Measurements from ENCODE around the gene UBE2G2. TPM values are rescaled to one million over a fixed set of nuclear protein-coding genes. Genes with fewer than 3 reads are reported as not detected.

Gene UBE2G2
- total and polyA plus RNA-seq, 2 donors (not counting 3 experiments of a cell fraction or from before 2014, with no cell fraction given), result 95.0 to 114 TPM

- ChIA-PET CTCF (interaction anchor here (1.0 to 1.7 kb wide), 4 partner anchors 9 to 62 kb away, joined by 3 to 6 read pairs (median 4); no protein-coding TSS in a partner anchor), POLR2A (no interaction called here)
- Histone ChIP-seq H3K79me2 (ENCODE audit: control insufficient read depth, insufficient read depth, low read length) (no peaks in the 10 kb centered on the region), H3K27ac (ENCODE audit: insufficient read depth, low read depth, low read length) (no peak overlapping the region), H3K4me3 (replicated peaks in 1 of 3; ENCODE audit: insufficient read depth in 1 of 3, low read depth in 1 of 3, low read length in 3 of 3) (no peak overlapping the region), H3K9ac (replicated peaks; ENCODE audit: extremely low read depth, insufficient read depth, low read length) (no peak overlapping the region), H4K20me1 (replicated peaks; ENCODE audit: control insufficient read depth, extremely low read depth, insufficient read depth, low read length) (no peaks in the 10 kb centered on the region), H3K36me3 (ENCODE audit: control insufficient read depth in 2 of 2, extremely low read depth in 1 of 2, insufficient read depth in 2 of 2, low read length in 2 of 2) (no peaks in the 10 kb centered on the region), H3K9me1 (replicated peaks; ENCODE audit: control insufficient read depth, extremely low read depth, insufficient read depth, low read length) (no peaks in the 10 kb centered on the region), H3K4me1 (ENCODE audit: control insufficient read depth, extremely low read depth, insufficient read depth, low read length) (no peaks in the 10 kb centered on the region), H3K27me3 (ENCODE audit: control insufficient read depth in 2 of 2, insufficient read depth in 2 of 2, low read length in 2 of 2) (peaks cover 4% of the 10 kb centered on the region in 2 experiments), H3K4me2 (ENCODE audit: insufficient read depth, low read length) (no peak overlapping the region), H2AFZ (ENCODE audit: low read depth, low read length) (no peak overlapping the region), H3K9me3 (replicated peaks; ENCODE audit: control insufficient read depth, insufficient read depth, low read length) (no peaks in the 10 kb centered on the region)
- no peak for DNase-seq (ENCODE audit: low read depth, low spot score)
- TF ChIP-seq FOS (IDR thresholded peaks at IDR 0.05; ENCODE audit: borderline replicate concordance, insufficient read depth, low read length), result no peak
- no peak for TF ChIP-seq MAX (IDR thresholded peaks at IDR 0.05; ENCODE audit: insufficient read depth, insufficient read length)
- TF ChIP-seq EZH2 (IDR thresholded peaks at IDR 0.05; ENCODE audit: borderline replicate concordance, low read depth, low read length, severe bottlenecking), result no peak
- TF ChIP-seq JUN (IDR thresholded peaks at IDR 0.05; ENCODE audit: borderline replicate concordance, insufficient read depth, insufficient read length, low read depth), result no peak
- TF ChIP-seq MYC (IDR thresholded peaks at IDR 0.05; ENCODE audit: low read depth, low read length), result no peak
- TF ChIP-seq CTCF (IDR thresholded peaks at IDR 0.05; ENCODE audit: extremely low read depth in 1 of 2, insufficient read depth in 1 of 2, low read depth in 1 of 2, low read length in 2 of 2), result no peak
- no peak for TF ChIP-seq POLR2A (IDR thresholded peaks at IDR 0.05; ENCODE audit: low read depth, low read length)
- intact Hi-C loops (cut with micrococcal nuclease) (no loop called here), dilution Hi-C loops (cut with MboI; ENCODE audit: extremely low pct_ligation_motif_present, low sequenced_read_pairs) (no loop called here)
- FAIRE-seq, result no peak
- no TSS peak for BruUV-seq (replicated peaks)
Measured at GRCh38 chr21:44730951-44731579, 70.6 kb downstream of the UBE2G2 start.
